ENCODE data around the gene VGF. TPM values are rescaled to one million over a fixed set of nuclear protein-coding genes. Genes with fewer than 3 reads are reported as not detected.

The VGF gene
- total RNA-seq, 1 donor from 2014 or later, result 20.9 TPM

DNA sequence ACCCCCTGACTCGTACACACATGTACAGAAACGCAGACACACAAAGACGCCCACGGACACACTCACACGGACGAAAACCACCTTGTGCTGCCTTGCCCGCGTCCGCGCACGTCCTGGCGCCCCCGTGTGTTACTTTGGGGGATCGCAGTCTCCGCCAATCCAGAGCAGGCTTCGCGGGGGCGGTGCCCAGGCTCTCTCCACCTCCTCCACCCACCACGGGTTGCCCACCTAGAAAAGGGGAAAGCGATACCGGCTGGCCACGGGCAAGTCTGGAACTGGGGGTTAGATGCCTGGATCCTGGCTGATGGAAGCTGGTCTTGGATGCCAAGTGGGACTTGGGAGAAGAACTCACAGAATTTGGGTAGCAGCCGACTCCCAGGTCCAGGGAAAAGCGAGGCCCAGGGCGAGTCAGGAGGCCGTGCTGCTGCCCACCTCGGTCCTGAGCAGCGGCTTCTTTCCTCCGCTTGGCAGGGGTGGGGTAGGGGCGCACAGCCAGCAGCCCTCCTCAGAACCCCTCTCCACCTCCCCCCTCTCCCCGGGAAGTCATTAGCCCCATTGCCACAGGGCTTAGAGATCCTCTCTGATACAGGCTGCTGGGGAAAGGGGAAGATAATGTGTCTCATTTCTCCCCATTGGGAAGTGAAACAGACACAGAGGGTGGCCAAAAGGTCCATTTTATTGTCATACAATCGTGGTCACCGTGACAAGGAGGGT lies 4.6 kb upstream of the VGF start:
- DNase-seq (ENCODE audit: low read depth), result no peak
- peak overlapping the region; percentile 15 for H3K4me3 ChIP-seq (ENCODE audit: low read depth, low read length)
- TF ChIP-seq, protein P1, sequence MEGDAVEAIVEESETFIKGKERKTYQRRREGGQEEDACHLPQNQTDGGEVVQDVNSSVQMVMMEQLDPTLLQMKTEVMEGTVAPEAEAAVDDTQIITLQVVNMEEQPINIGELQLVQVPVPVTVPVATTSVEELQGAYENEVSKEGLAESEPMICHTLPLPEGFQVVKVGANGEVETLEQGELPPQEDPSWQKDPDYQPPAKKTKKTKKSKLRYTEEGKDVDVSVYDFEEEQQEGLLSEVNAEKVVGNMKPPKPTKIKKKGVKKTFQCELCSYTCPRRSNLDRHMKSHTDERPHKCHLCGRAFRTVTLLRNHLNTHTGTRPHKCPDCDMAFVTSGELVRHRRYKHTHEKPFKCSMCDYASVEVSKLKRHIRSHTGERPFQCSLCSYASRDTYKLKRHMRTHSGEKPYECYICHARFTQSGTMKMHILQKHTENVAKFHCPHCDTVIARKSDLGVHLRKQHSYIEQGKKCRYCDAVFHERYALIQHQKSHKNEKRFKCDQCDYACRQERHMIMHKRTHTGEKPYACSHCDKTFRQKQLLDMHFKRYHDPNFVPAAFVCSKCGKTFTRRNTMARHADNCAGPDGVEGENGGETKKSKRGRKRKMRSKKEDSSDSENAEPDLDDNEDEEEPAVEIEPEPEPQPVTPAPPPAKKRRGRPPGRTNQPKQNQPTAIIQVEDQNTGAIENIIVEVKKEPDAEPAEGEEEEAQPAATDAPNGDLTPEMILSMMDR (conservative IDR thresholded peaks at IDR 0.05; ENCODE audit: low read depth, low read length), result peak; percentile 90

DNA sequence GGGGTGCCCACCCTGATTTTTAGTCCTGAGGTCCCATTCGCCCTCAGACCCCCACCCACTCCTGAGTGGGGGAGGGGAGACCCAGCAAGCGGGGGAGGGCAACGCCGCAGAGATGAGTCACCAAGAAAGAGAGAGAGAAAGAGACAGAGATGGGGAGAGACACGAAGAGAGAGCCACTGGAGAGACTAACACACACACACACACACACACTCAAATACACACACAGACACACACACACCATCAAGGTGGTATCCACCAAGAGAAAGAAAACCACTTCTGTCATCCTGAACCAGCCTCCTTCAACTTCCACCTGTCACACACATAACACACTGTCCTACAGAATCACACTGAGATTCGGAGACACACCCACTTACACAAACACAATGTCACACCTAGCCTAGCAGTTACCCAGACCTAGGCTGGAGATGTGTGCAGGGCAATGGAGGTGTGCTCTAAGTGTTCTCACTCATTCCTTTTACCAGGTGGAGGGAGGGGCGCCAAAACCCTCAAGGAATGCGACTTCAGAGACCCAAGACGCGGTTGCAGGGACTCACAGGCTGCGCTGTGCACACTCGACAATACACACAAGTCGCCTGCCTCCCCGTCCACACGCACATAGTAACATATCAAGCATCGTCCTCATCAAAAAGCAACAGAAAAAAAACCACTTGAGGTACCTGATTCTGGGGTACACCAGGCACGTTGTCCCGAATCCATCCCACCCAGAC lies 3.9 kb upstream of the VGF start:
- no peak for DNase-seq (ENCODE audit: low read depth)
- TF ChIP-seq, protein P1 (conservative IDR thresholded peaks at IDR 0.05; ENCODE audit: low read depth, low read length), result no peak
- H3K4me3 ChIP-seq (ENCODE audit: low read depth, low read length), result peak overlapping the region; percentile 15

DNA sequence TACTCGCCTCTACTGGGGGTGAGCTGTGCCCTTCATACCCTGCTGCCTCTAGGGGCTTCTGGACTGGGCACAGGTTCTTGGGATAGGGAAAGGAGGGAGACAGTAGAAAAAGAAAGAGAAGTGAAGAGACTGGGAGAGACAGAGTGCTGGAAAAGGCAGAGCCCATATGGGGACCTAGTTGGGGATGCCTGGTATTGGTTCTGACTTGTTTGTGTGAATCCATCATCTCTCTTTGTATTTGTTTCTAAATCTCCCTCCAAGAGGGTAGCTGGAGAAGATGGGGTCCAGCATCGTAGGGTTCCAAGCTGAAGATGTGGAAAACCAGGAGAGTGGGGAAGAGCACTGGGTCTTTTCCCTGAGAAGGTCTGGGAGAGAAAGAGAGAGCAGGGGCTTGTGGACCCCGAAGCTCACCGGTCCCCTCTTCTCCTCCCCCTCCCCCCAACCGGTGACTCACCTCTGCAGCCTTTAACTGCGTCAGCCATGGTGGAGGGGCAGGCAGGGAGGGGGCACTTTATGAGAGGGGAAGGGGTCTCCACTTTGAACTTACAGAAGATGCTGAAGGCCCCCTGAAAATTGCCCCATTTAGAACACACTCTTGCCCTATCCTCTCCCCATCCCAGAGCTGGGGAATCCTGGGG lies 3.2 kb upstream of the VGF start:
- no peak for DNase-seq (ENCODE audit: low read depth)
- TF ChIP-seq, protein P1 (conservative IDR thresholded peaks at IDR 0.05; ENCODE audit: low read depth, low read length), result no peak
- no peak overlapping the region for H3K4me3 ChIP-seq (ENCODE audit: low read depth, low read length)

DNA sequence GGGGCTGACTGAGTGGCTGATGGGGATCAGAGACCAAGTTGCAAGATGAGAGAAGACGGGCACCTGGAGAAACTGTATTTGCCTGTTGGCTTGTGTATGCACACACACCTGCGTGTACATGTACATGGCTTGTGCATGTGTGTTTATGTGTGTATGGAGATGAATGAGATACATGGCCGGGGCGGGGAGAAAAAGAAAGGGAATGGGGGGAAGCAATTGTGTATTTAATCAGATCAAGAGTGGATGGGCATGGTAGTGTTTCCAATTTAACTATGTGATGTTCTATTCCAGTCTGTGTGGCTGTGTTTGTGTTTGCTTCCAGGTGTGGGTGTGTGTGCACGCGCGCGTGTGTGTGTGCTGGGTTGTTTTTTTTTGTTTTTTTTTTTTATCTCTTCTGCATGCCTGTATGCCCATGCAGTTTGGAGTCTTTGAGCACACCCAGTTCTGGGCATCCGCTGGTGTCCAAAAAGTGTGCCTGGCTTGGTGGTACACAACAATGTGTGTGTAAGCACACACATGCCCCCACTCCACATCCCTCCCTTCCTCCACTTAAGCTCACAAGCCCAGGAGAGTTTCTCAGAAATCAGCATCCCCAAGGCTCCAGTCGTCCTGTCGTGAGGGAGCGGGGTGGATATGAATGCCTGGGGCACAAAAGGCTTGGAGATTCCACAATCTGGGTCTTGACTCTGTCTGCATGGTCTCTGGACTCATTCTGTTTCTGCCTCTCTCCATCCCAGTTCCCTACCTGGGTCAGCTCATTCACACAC lies 2.5 kb upstream of the VGF start:
- DNase-seq (ENCODE audit: low read depth), result no peak
- no peak overlapping the region for H3K4me3 ChIP-seq (ENCODE audit: low read depth, low read length)
- TF ChIP-seq, protein P1 (conservative IDR thresholded peaks at IDR 0.05; ENCODE audit: low read depth, low read length), result no peak

DNA sequence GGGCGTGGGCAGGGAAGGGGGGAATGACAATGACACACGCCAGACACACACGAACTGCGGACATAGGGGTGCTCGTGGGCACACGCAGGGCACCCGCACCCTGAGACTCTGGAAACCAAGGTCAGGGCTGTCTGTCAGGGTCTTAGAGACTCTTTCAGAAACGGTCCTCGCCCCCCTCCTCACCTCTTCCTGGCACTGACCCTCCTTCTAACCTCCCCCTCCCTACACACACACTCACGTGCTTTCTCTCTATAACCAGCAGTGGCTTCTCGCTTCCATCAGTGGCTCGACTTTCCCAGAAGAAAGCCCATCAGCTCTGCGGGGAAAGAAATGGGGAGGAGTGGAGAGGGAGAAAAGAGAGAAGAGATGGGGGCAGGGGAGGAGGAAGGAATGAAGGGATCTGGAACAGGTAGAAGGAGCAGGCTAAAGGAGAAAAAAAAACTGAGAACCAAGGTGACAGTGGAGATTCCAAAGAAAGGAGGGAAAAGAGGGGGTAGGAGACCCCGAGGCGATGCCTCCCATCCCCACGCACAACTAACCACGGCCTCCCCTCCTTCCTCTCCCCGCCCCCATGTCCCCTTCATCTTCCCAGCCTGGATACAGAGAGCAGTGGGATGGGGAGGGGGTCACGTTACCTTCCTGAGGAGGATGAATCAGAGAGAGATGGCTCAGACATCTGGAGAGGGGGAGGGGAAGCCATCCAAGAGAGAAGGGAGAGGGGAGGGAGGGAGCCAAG lies 1.7 kb upstream of the VGF start:
- TF ChIP-seq, protein P1 (conservative IDR thresholded peaks at IDR 0.05; ENCODE audit: low read depth, low read length), result no peak
- no peak for DNase-seq (ENCODE audit: low read depth)

DNA sequence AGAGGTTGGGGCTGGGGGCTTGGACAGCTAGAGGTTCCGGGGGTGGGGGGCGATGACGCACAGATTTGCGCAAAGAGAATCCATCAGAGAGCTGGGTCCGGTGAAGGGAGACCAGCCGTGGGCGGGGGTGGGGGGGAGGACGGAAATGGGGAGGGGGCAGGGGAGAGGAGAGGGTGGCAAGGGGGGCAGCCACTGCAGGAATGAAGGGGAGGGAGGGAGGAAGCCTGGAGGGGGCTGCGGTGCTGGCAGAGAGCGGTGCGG lies 1.2 kb upstream of the VGF start:
- no peak for DNase-seq (ENCODE audit: low read depth)
- TF ChIP-seq, protein P1 (conservative IDR thresholded peaks at IDR 0.05; ENCODE audit: low read depth, low read length), result no peak

More for the DNA sequence above, 1.7 kb upstream of the VGF start:
- H3K4me3 ChIP-seq (ENCODE audit: low read depth, low read length), result peak overlapping the region; percentile 38

More for the DNA sequence above, 1.2 kb upstream of the VGF start:
- peak overlapping the region; percentile 65 for H3K4me3 ChIP-seq (ENCODE audit: low read depth, low read length)

Measured in epithelial cell of proximal tubule (primary cell).